Left ventricle myocardium inferior (tissue), 1 donor: ENCODE measurements around the gene ALPK1. TPM values are rescaled to one million over a fixed set of nuclear protein-coding genes. Genes with fewer than 3 reads are reported as not detected.

Source experiments
- DNase-seq: peaks from one replicate; pipeline ENCODE4 v3.0.0-alpha.2; 2020
- H3K27ac ChIP-seq: fragments of 200-600 bp; replicated peaks from 2 replicates; pipeline ENCODE4 v1.8.0; 2021
- H3K27me3 ChIP-seq: fragments of 200-600 bp; 2 replicates; pipeline ENCODE4 v1.8.0; 2021; ENCODE audit warnings: low read depth
- H3K36me3 ChIP-seq: fragments of 200-600 bp; 2 replicates; pipeline ENCODE4 v1.8.0; 2021
- H3K4me1 ChIP-seq: fragments of 200-600 bp; 2 replicates; pipeline ENCODE4 v1.8.0; 2021
- H3K4me3 ChIP-seq: fragments of 200-600 bp; 2 replicates; pipeline ENCODE4 v1.8.0; 2021; ENCODE audit warnings: mild to moderate bottlenecking, moderate library complexity
- H3K9me3 ChIP-seq: fragments of 200-600 bp; replicated peaks from 2 replicates; pipeline ENCODE4 v1.8.0; 2021
- CTCF ChIP-seq: fragments of 200-600 bp; IDR thresholded peaks from 2 replicates; pipeline ENCODE4 v1.8.0; 2021; ENCODE audit warnings: antibody characterized with exemption, mild to moderate bottlenecking, borderline replicate concordance
- intact Hi-C: fragments of 100-400 bp; cut with micrococcal nuclease; formaldehyde crosslinking; loops from one replicate; pipeline ENCODE4 v1.11.0; 2022
- total RNA-seq: library from RNA; stranded (reverse); fragmentation: NEBNext Ultra II Directional; extraction: Animal tissue kit (Norgen Biotek cat#: 25700); gene quantifications from one replicate; pipeline ENCODE4 v1.2.1, GENCODE V29; 2021
- donor health status: DM: no; HTN: yes; CAD: no; lungs with severe emphysema.

The ALPK1 gene
- total RNA-seq, 1 donor from 2014 or later = 3.1 TPM

DNA sequence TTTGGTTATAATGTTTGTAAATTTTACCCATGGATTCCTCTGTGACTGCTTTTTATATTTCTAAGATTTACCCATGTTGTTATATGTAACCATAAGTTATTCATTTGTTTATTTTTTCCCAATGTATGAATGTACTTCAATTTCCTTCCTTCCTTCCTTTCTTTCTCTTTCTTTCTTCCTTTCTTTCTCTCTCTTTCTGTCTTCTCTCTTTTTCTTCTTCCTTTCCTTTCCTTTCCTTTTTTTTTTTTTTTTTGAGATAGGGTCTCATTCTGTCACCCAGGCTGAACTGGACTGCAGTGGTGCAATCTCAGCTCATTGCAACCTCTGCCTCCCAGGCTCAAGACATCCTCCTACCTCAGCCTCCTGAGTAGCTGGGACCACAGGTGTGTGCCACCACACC lies 55.6 kb downstream of the ALPK1 start:
- no peak overlapping the region for H3K4me3 ChIP-seq
- H3K27ac ChIP-seq = no peak overlapping the region
- H3K36me3 ChIP-seq = peaks cover 11% of the 10 kb centered on the region
- peaks cover 12% of the 10 kb centered on the region for H3K4me1 ChIP-seq
- H3K9me3 ChIP-seq = no peaks in the 10 kb centered on the region
- no peak for DNase-seq
- H3K27me3 ChIP-seq = no peaks in the 10 kb centered on the region
- no peak for TF ChIP-seq CTCF
- intact Hi-C loops = no loop called here

DNA sequence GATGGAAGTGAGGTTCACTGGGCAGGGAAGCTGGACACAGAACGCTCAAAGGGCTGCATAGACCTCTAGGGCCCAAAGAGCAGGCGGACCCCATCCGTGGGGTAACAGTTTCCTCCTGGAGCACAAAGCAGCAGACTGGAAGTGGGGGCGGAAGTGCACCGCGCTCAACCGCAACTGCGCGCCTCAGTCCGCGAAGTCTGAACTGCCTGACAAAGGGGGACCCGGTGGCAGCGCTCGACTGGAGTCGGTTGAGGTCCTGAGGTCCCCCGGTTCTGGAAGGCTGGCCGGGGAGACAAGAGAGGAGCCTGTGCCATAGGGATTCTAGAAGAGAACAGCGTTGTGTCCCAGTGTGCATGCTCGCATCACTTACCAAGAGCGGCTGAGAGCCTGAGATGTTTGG lies 58.5 kb downstream of the ALPK1 start:
- no peaks in the 10 kb centered on the region for H3K27me3 ChIP-seq
- no peak overlapping the region for H3K27ac ChIP-seq
- intact Hi-C loops = no loop called here
- no peak for TF ChIP-seq CTCF
- H3K4me3 ChIP-seq = no peak overlapping the region
- no peaks in the 10 kb centered on the region for H3K4me1 ChIP-seq
- peaks cover 11% of the 10 kb centered on the region for H3K36me3 ChIP-seq
- H3K9me3 ChIP-seq = peaks cover 4% of the 10 kb centered on the region
- DNase-seq = no peak

DNA sequence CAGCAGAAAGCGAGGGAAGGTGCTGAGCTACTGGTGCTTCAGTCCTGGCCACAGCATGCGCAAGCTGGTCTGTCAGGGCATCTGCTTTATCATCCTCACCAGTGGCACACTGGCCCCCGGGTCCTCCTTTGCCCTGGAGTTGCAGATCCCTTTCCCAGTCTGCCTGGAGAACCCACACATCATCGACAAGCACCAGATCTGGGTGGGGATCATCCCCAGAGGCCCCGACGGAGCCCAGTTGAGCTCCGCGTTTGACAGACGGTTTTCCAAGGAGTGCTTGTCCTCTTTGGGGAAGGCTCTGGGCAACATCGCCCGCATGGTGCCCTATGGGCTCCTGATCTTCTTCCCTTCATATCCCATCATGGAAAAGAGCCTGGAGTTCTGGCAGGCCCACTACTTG lies 60.3 kb downstream of the ALPK1 start:
- DNase-seq = no peak
- Histone ChIP-seq H3K27ac (no peak overlapping the region), H3K36me3 (peaks cover 22% of the 10 kb centered on the region), H3K4me3 (no peak overlapping the region), H3K9me3 (peaks cover 8% of the 10 kb centered on the region), H3K4me1 (no peaks in the 10 kb centered on the region), H3K27me3 (no peaks in the 10 kb centered on the region)
- intact Hi-C loops = no loop called here
- TF ChIP-seq CTCF = no peak

- no peaks in the 10 kb centered on the region for H3K4me1 ChIP-seq
- DNase-seq = no peak
- no peak overlapping the region for H3K4me3 ChIP-seq
- no peak for TF ChIP-seq CTCF
- H3K9me3 ChIP-seq = peaks cover 12% of the 10 kb centered on the region
- peaks cover 24% of the 10 kb centered on the region for H3K36me3 ChIP-seq
- H3K27ac ChIP-seq = no peak overlapping the region
- H3K27me3 ChIP-seq = no peaks in the 10 kb centered on the region
- intact Hi-C loops = no loop called here
Observed at GRCh38 chr4:112357897-112358296, 60.7 kb downstream of the ALPK1 start.

DNA sequence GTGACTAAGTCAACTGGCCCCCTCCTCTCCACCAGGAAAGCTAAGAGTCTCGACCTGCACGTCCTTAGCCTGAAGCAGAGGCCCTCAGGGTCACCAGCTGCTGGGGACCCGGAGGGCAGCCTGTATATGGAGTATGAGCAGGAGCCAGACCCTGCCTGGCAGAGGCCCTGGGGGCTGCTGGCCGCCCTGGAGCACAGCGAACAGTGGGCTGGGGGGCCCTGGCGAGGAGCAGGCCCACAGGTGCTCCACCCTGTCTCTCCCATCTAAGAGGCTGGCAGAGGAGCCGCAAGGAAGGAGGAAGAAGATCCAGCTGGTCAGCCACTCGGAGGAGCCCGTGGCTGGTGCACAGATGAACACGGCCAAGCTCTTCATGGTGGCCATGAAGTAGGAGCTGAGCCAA lies 61.2 kb downstream of the ALPK1 start:
- TF ChIP-seq CTCF = no peak
- intact Hi-C loops = no loop called here
- Histone ChIP-seq H3K4me3 (no peak overlapping the region), H3K4me1 (no peaks in the 10 kb centered on the region), H3K36me3 (peaks cover 24% of the 10 kb centered on the region), H3K27me3 (no peaks in the 10 kb centered on the region), H3K27ac (no peak overlapping the region), H3K9me3 (peaks cover 17% of the 10 kb centered on the region)
- no peak for DNase-seq
